DLD1 (cell line): ENCODE results near the gene RAB22A.

ENCODE experiments used
- in situ Hi-C: cut with HindIII; loops from 2 replicates; pipeline ENCODE4 v1.10.0; 2017; ENCODE audit warnings: low sequenced_read_pairs

The RAB22A gene

GRCh38 chr20:58407201-58407873, 97.8 kb downstream of the RAB22A start:
- in situ Hi-C loops = loop anchor here (25.0 kb wide), 1 partner anchor 170 kb away; the partner anchor contains the start of gene ANKRD60

- in situ Hi-C loops = loop anchor here (25.0 kb wide), 1 partner anchor 171 kb away; the partner anchor contains the start of gene ANKRD60
Measured at GRCh38 chr20:58407966-58408557, 98.5 kb downstream of the RAB22A start.

GRCh38 chr20:58408603-58409246, 99.2 kb downstream of the RAB22A start:
- in situ Hi-C loops = loop anchor here (25.0 kb wide), 1 partner anchor 171 kb away; the partner anchor contains the start of gene ANKRD60

- in situ Hi-C loops = loop anchor here (25.0 kb wide), 1 partner anchor 177 kb away; the partner anchor contains the start of gene ANKRD60
Measured at GRCh38 chr20:58414216-58414615, 104.7 kb downstream of the RAB22A start.

- in situ Hi-C loops = loop anchor here (25.0 kb wide), 1 partner anchor 177 kb away; the partner anchor contains the start of gene ANKRD60
Measured at GRCh38 chr20:58414786-58415185, 105.3 kb downstream of the RAB22A start.

GRCh38 chr20:58416057-58416456, 106.5 kb downstream of the RAB22A start:
- in situ Hi-C loops = loop anchor here (25.0 kb wide), 1 partner anchor 179 kb away; the partner anchor contains the start of gene ANKRD60

GRCh38 chr20:58416835-58417234, 107.3 kb downstream of the RAB22A start:
- in situ Hi-C loops = loop anchor here (25.0 kb wide), 1 partner anchor 180 kb away; the partner anchor contains the start of gene ANKRD60
